HL-60 (cell line): Measurements from ENCODE around the gene SIGLEC9.

Experiments
- GABPA ChIP-seq: IDR thresholded peaks from 2 replicates; pipeline ENCODE4 v1.6.1; 2012; ENCODE audit warnings: low read depth
- REST ChIP-seq: IDR thresholded peaks from 2 replicates; pipeline ENCODE4 v1.6.1; 2012; ENCODE audit warnings: low read depth; ENCODE audit not compliant: insufficient replicate concordance
- TF ChIP-seq, protein P1 (sequence below): IDR thresholded peaks from one replicate; pipeline ENCODE4 v1.5.1; 2011; ENCODE audit warnings: low read length, control low read depth, inconsistent platforms; ENCODE audit not compliant: insufficient read depth

DNA sequence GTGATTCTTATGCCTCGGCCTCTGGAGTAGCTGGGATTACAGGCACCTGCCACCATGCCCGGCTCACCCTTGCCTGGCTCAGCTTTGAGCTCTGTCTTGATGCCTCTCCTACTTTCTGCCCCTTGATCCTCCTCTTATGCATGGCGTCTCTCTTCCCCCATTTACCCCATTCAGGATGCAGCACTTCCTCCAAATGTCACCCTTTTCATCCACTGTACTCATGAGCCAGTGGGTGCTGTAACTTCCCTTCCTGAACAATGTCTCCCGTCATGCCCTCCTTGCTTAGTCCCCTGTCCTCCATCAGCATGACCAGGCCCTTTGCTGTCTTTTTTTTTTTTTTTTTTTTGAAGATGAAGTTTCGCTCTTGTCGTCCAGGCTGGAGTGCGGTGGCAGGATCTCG is 3.4 kb upstream of the SIGLEC9 start:
- TF ChIP-seq, protein P1, sequence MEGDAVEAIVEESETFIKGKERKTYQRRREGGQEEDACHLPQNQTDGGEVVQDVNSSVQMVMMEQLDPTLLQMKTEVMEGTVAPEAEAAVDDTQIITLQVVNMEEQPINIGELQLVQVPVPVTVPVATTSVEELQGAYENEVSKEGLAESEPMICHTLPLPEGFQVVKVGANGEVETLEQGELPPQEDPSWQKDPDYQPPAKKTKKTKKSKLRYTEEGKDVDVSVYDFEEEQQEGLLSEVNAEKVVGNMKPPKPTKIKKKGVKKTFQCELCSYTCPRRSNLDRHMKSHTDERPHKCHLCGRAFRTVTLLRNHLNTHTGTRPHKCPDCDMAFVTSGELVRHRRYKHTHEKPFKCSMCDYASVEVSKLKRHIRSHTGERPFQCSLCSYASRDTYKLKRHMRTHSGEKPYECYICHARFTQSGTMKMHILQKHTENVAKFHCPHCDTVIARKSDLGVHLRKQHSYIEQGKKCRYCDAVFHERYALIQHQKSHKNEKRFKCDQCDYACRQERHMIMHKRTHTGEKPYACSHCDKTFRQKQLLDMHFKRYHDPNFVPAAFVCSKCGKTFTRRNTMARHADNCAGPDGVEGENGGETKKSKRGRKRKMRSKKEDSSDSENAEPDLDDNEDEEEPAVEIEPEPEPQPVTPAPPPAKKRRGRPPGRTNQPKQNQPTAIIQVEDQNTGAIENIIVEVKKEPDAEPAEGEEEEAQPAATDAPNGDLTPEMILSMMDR: no peak
- no peak for TF ChIP-seq GABPA
- TF ChIP-seq REST: no peak
